Measurements from ENCODE around the gene RRM1. TPM values are rescaled to one million over a fixed set of nuclear protein-coding genes. Genes with fewer than 3 reads are reported as not detected.

Gene RRM1
- total and polyA plus RNA-seq, 9 of the 15 experiments (the other 6 are each of a cell fraction or from before 2014, with no cell fraction given) = 113 to 270 (median 163) TPM

DNA sequence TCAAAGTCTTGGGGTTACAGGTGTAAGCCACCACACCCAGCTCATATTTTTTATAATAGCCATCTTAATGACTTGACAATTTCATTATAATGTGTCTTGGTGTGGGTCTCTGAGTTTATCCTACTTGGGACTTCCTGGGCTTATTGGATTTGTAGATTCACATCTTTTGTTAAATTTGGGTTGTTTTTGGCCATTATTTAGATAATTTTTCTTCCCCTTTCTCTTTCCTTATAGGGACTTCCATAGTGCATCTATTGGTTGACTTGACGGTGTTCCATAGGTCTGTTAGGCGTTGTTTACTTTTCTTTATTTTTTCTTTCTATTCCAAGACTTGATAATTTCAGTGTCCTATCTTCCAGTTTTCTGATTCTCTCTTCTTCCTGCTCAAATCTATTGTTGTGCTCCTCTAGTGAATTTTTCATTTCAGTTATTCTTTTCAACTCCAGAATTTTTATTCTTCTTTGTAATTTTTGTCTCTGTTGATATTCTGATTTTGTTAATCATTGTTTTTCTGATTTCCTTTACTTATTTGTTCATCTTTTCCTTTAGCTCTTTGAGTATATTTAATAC is 45.6 kb downstream of the RRM1 start (continued):
- TF ChIP-seq, protein P1, sequence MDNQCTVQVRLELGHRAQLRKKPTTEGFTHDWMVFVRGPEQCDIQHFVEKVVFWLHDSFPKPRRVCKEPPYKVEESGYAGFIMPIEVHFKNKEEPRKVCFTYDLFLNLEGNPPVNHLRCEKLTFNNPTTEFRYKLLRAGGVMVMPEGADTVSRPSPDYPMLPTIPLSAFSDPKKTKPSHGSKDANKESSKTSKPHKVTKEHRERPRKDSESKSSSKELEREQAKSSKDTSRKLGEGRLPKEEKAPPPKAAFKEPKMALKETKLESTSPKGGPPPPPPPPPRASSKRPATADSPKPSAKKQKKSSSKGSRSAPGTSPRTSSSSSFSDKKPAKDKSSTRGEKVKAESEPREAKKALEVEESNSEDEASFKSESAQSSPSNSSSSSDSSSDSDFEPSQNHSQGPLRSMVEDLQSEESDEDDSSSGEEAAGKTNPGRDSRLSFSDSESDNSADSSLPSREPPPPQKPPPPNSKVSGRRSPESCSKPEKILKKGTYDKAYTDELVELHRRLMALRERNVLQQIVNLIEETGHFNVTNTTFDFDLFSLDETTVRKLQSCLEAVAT (IDR thresholded peaks at IDR 0.05) = peak; percentile 66 to 71; a peak in 3 of 4 replicates
- TF ChIP-seq KDM1A (IDR thresholded peaks at IDR 0.05) = peak; percentile 26 to 33; a peak in 2 of 4 replicates
- 0 out of 2 replicates have a peak, but pooled peaks have one; percentile 49 for TF ChIP-seq ZZZ3 (IDR thresholded peaks at IDR 0.05)
- TF ChIP-seq RBM39 (optimal IDR thresholded peaks at IDR 0.05; ENCODE audit: low read depth, low read length) = no peak
- TF ChIP-seq NFIC (IDR thresholded peaks at IDR 0.05) = peak; percentile 38
- 0 out of 2 replicates have a peak, but pooled peaks have one; percentile 22 for TF ChIP-seq DPF2 (IDR thresholded peaks at IDR 0.05)
- peak; percentile 88 for TF ChIP-seq HLTF (IDR thresholded peaks at IDR 0.05)
- TF ChIP-seq, protein P2, sequence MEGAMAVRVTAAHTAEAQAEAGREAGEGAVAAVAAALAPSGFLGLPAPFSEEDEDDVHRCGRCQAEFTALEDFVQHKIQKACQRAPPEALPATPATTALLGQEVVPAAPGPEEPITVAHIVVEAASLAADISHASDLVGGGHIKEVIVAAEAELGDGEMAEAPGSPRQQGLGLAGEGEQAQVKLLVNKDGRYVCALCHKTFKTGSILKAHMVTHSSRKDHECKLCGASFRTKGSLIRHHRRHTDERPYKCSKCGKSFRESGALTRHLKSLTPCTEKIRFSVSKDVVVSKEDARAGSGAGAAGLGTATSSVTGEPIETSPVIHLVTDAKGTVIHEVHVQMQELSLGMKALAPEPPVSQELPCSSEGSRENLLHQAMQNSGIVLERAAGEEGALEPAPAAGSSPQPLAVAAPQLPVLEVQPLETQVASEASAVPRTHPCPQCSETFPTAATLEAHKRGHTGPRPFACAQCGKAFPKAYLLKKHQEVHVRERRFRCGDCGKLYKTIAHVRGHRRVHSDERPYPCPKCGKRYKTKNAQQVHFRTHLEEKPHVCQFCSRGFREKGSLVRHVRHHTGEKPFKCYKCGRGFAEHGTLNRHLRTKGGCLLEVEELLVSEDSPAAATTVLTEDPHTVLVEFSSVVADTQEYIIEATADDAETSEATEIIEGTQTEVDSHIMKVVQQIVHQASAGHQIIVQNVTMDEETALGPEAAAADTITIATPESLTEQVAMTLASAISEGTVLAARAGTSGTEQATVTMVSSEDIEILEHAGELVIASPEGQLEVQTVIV (CRISPR knock-in tag; IDR thresholded peaks at IDR 0.05; ENCODE audit: borderline replicate concordance) = no peak
- TF ChIP-seq SMARCA5 (IDR thresholded peaks at IDR 0.05) = peak; percentile 82
- TF ChIP-seq CBX3 (IDR thresholded peaks at IDR 0.05; ENCODE audit: borderline replicate concordance in 1 of 2, low read length in 2 of 2) = peak in 1 of 2 experiments; percentile 99; a peak in 2 of 3 replicates
- 0 out of 2 replicates have a peak, but pooled peaks have one; percentile 28 for TF ChIP-seq CBX1 (IDR thresholded peaks at IDR 0.05; ENCODE audit: low read depth)
- peak; percentile 46 for TF ChIP-seq BRD9 (IDR thresholded peaks at IDR 0.05; ENCODE audit: low read depth, partially characterized antibody)
- peak; percentile 29; the same call in 1 of the 2 replicates for TF ChIP-seq HDAC2 (IDR thresholded peaks at IDR 0.05)
- TF ChIP-seq CBX5 (IDR thresholded peaks at IDR 0.05; ENCODE audit: borderline replicate concordance, low read depth) = peak; percentile 83; the same call in 1 of the 2 replicates
- TF ChIP-seq ZFP30 (CRISPR knock-in tag; IDR thresholded peaks at IDR 0.05; ENCODE audit: borderline replicate concordance) = peak; percentile 100
- no peak for TF ChIP-seq POLR2B (IDR thresholded peaks at IDR 0.05; ENCODE audit: low read depth, partially characterized antibody)
- peak; percentile 77; the same call in 1 of the 2 replicates for TF ChIP-seq NBN (IDR thresholded peaks at IDR 0.05; ENCODE audit: low read depth)
- peak; percentile 52; the same call in 1 of the 2 replicates for TF ChIP-seq TOE1 (IDR thresholded peaks at IDR 0.05; ENCODE audit: borderline replicate concordance)
- TF ChIP-seq TOE1 (CRISPR knock-in tag; IDR thresholded peaks at IDR 0.05; ENCODE audit: borderline replicate concordance, low read depth) = no peak
- TF ChIP-seq FOS (IDR thresholded peaks at IDR 0.05; ENCODE audit: extremely low read depth, insufficient read length) = no peak
- no peak for TF ChIP-seq CHCHD3 (CRISPR knock-in tag; IDR thresholded peaks at IDR 0.05)
- TF ChIP-seq, protein P3, sequence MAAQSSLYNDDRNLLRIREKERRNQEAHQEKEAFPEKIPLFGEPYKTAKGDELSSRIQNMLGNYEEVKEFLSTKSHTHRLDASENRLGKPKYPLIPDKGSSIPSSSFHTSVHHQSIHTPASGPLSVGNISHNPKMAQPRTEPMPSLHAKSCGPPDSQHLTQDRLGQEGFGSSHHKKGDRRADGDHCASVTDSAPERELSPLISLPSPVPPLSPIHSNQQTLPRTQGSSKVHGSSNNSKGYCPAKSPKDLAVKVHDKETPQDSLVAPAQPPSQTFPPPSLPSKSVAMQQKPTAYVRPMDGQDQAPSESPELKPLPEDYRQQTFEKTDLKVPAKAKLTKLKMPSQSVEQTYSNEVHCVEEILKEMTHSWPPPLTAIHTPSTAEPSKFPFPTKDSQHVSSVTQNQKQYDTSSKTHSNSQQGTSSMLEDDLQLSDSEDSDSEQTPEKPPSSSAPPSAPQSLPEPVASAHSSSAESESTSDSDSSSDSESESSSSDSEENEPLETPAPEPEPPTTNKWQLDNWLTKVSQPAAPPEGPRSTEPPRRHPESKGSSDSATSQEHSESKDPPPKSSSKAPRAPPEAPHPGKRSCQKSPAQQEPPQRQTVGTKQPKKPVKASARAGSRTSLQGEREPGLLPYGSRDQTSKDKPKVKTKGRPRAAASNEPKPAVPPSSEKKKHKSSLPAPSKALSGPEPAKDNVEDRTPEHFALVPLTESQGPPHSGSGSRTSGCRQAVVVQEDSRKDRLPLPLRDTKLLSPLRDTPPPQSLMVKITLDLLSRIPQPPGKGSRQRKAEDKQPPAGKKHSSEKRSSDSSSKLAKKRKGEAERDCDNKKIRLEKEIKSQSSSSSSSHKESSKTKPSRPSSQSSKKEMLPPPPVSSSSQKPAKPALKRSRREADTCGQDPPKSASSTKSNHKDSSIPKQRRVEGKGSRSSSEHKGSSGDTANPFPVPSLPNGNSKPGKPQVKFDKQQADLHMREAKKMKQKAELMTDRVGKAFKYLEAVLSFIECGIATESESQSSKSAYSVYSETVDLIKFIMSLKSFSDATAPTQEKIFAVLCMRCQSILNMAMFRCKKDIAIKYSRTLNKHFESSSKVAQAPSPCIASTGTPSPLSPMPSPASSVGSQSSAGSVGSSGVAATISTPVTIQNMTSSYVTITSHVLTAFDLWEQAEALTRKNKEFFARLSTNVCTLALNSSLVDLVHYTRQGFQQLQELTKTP (IDR thresholded peaks at IDR 0.05; ENCODE audit: low read depth in 1 of 2, partially characterized antibody in 2 of 2) = peak in 1 of 2 experiments; percentile 60
